Measurements from ENCODE around the gene RAD52.

The RAD52 gene

DNA sequence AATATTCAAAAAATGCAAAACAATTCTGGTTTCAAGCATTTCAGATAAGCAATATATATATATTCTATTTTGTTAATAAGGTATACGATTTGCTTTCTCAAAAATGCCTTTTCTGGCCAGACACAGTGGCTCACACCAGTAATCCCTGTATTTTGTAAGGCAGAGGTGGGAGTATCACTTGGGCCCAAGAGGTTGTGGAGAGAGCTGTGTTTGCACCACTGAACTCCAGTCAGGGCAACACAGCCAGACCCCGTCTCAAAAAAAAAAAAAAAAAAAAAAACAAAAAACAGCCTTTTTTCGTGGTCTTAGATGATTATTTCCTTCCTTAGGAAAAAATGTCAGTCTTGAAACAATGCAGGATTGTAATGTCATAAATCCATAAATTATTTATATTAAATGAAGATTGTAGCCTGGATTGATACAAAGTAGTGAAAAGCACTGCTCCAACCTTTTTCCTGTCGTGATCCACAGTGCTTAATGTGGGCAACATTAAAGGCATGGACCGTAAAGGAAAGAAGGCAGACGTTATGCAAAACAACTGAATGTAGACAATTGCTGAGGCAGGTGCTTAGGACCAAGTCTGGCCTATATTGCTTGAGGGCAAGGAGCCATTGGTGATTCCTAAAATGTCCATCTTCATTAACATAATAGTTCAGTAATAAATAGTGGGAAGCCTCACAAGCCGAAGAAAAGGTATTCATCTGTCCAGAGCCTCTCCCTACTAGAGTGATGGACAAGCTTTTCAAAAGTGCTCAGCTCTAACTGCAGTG, 36.8 kb downstream of the RAD52 start:
- no peak for DNase-seq

DNA sequence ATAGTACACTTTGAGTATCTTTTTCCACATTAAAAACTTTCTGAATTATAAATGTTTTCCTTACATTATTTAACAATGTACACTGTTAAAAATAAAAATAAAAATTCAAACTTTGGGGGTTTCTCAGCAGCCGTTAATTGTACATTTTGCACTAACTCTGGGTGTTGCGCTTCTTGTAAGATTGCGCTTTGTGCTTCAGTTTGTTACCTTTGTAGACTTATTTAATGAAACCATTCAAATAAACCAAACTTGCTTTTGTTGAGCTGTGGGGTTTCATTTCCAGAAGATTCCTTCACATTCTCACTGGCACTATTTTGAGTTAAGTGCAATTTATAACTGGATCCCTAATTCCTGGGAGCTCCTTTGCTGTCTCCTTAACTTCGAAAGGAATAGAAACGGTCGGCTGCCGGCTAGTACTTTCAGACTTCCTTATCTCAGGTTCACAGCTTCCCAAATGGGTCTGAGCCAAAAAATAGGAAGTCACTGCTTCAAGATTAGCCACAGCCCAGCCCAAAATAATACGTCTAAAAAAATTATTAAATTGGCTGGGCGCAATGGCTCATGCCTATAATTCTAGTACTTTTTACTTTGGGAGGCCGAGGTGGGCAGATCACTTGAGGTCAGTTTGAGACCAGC, 38.2 kb downstream of the RAD52 start:
- no peak for DNase-seq

DNA sequence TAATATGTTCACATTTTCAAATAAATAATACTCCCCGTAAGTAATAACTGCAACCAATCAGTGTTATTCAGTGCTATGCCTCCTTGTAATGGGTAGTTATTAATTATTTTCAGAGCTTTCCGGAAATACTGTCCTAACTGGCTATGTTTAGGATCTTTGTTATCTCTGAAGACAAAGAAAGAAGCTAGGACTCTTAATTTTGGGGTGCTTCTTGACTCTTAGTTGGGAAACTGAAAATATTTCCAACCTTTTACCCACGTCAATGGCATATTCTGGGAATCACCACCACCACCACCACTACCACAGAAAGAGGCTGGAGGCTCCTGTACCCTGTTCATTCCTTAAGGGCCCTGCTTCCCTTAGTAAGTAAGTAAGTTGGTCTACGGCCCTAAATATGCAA, 39.1 kb downstream of the RAD52 start:
- no peak for DNase-seq

DNA sequence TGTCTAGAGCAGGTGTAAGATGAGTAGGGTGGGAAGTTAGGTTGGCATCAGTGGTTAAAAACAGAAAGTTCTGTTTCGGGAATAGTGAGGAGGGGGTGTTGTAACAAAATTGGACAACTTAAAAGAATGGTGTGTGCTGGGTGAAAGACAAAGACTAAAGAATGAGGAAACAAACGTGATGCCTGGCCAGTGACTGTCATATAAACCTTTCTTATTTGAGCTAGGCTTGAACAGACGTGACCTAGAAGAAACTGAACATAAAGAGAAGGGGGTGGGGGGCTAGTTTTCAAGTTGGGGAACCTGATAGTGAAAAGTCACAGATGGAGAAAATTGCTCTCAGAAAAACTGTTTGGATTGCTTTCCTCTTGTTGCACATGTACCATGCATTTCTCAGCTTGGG, 39.6 kb downstream of the RAD52 start:
- no peak for DNase-seq

DNA sequence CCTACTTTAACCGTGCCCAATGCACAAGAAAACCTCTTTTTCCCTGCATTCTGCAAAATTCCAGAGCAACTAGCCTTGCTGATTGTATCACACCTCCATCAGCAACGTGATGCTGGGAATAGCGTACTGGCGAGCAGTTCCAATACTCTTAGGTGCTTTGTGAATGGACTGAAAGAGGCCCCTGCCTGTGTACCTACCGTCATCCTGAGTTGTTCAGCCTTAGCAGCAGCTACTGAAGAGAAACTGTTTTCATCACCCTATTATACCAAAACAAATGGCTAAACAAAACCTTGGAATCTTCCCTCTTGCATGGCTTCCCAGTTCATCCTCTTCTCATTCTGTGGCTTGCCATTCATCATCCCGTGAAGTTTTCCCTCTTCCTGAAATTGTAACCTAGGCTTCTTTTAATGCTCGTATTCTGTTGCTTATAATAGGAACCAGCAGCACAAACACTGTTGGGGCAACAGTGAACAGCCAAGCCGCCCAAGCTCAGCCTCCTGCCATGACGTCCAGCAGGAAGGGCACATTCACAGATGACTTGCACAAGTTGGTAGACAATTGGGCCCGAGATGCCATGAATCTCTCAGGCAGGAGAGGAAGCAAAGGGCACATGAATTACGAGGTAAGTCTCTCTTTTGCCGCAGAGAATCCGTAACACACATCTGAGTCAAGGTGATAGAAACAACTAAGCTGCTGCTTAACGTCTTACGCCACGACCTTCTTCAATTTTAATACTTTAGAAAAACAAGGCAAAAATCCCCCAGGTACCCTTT, 41.9 kb downstream of the RAD52 start:
- DNase-seq = no peak

DNA sequence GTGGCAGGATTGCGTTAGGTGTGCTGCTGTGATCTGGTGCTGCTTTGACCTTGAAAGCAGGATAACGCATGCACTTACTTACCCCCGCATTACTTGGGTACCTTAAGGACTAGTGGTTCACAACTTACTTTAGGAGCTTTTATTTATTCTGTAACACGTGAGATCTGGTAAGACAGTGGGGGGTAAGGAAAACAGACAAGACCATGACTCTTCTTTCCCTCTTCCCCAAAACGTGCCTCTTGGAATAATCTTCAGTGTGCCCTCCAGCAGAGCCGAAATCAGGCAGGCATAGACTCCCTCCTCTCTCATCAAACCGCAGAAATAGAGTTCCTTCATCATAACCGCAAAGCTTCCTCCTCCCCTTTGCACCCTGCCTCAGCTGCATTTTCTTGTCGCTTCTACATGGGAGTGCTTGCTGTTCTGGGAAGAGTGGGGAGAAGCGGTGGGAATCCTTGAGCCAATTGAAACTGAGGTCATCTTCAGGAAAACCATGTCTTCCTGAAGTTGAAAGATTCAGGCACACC, 43.4 kb downstream of the RAD52 start:
- no peak for DNase-seq

DNA sequence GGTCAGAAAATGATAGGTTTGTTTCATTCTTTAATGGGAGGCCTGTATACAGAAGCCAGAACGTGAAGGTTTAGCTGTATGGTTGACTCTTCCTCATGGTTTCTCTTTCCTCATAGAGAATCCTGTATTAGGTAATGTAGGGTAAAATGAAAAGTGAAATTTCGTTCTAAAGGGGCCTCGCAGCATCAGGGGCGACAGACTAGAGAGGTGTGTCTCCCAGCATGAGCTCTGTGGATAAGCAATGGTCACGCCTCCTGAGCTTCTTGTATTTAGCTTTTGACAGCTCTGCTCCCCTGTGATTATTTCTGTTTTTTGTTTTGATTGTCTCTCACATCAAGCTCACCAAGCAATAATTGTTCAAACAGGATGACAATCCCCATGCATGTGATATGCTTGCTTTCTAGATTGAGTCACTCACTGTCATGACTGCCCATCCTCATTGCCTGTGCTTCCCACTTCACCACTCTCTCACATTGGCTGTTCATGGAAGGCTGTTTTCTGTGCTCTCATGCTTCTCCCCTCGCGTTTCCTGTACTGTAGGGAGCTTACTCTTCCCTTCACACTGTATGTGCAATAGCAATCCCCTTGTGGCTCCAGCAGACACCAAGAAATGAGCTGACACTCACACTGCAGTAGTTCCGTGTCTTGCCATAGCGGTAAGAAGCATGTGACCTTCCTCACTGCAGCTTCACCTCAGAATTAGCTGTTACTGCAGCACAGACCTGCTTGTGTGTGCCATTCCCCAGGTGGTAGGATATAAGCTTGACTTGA, 44.0 kb downstream of the RAD52 start:
- DNase-seq = no peak

DNA sequence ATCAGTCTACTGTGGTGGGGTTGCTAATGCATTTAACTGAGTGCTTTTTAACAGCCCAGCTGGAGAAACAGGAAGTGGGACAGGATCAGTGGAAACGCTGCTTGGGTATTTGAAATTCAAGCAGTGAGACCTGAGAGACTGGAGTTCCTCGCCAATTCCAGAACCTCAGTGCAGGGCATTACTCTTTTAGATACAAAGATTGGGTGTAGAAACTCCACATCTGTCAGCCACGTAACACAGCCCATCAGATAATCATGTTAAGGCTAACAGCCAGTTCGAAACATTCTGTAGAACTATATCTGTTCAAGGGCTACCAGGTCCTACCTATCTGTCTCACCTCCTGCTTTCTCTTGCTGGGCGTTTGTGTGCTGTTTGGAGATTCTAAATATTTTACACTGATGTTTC, 45.5 kb downstream of the RAD52 start:
- DNase-seq = no peak

DNA sequence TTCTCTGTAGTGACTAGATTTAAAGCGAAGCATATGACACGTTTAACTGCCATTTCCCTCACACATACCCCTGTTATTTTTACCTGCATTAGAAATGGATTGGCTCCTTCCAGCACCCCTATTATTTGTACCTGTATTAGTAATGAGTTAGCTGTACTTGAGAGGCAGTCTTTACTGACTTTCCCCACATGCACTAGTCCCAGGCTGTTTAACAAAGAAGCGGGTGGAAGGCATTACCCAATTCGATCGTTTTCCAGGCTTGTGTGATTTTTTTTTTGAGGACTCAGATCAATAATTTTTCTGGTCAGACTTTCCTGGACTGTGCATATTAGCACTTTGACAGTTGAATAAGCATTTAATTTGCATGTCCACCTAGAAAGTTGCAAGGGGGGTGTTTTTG, 46.4 kb downstream of the RAD52 start:
- DNase-seq = no peak

DNA sequence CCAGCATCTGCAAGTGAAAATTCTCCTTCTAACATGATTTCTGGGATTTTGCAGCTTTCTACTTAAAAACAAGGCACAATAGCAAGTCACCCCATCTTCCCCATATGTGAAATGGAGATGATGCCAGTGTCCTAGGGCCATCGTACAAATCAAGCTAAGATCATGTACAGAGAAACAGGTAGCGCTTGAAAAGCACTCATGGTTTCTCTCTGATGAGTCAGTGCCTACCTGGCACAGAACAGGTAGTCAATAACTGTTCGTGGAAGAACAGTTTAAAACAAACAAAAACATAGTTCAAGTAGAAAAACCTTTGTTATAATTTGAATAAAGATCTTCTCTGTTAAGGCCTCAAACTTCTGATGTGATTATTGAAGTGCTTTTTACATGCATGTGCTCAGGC, 46.9 kb downstream of the RAD52 start:
- no peak for DNase-seq

DNA sequence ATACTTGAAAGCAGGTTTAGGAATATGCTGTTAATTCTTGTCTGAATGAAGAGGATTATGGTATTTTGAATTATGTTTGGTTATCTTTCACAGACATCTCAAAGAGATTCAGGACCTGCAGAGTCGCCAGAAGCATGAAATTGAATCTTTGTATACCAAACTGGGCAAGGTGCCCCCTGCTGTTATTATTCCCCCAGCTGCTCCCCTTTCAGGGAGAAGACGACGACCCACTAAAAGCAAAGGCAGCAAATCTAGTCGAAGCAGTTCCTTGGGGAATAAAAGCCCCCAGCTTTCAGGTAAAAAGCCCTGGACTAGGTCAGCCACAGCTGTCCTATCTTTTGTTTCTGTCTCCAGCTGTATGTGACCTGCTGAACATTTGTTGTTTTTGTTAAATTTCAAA, 52.1 kb downstream of the RAD52 start:
- no peak for DNase-seq

DNA sequence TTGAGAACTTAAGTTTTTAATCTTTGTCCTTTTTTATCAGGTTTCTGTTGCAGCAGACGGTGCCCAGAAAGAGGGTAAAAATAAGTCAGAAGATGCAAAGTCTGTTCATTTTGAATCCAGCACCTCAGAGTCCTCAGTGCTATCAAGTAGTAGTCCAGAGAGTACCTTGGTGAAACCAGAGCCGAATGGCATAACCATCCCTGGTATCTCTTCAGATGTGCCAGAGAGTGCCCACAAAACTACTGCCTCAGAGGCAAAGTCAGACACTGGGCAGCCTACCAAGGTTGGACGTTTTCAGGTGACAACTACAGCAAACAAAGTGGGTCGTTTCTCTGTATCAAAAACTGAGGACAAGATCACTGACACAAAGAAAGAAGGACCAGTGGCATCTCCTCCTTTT, 53.5 kb downstream of the RAD52 start:
- no peak for DNase-seq

DNA sequence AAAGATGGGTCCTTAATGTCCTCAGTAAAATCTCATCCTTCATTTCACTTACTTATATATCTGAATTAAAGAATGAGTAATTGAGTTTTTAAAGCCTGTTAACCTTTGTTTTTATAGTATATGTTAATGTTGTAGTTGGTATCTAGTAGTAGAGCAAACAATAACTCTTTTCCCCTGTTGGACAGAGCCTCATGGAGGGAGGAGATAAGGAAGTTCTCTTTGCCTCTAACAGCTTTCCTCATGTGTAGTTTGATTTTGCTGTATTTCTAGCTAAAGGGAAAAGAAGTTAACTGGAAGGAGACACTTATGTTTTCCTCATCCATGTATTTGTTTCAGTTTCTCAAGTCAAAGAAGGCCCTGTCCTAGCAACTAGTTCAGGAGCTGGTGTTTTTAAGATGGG, 55.3 kb downstream of the RAD52 start:
- DNase-seq = no peak

DNA sequence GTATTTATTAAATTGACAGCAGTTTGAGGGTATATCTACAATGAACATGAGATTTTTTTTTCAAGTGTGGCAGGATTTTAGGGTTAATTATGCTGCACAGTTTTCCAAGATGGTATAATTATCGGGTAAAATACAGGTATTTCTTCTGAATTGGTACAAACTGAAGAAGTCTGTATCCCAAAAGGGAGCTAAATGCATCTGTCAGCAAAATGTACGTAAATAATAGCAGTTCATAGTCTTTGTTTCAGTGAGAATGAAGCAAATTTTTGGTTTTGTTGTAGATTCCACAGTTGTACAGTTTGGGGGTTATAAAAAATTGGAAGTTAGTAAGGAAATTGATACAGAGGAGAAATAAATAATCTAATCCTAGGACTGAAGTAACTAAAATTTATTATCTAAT, 63.3 kb downstream of the RAD52 start:
- no peak for DNase-seq

DNA sequence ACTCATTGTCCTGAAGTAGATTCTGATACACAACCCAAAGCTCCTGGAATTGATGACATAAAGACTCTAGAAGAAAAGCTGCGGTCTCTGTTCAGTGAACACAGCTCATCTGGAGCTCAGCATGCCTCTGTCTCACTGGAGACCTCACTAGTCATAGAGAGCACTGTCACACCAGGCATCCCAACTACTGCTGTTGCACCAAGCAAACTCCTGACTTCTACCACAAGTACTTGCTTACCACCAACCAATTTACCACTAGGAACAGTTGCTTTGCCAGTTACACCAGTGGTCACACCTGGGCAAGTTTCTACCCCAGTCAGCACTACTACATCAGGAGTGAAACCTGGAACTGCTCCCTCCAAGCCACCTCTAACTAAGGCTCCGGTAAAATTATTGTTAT, 63.8 kb downstream of the RAD52 start:
- no peak for DNase-seq

DNA sequence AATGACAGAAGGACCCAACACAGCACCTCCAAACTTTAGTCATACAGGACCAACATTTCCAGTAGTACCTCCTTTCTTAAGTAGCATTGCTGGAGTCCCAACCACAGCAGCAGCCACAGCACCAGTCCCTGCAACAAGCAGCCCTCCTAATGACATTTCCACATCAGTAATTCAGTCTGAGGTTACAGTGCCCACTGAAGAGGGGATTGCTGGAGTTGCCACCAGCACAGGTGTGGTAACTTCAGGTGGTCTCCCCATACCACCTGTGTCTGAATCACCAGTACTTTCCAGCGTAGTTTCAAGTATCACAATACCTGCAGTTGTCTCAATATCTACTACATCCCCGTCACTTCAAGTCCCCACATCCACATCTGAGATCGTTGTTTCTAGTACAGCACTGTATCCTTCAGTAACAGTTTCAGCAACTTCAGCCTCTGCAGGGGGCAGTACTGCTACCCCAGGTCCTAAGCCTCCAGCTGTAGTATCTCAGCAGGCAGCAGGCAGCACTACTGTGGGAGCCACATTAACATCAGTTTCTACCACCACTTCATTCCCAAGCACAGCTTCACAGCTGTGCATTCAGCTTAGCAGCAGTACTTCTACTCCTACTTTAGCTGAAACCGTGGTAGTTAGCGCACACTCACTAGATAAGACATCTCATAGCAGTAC, 64.6 kb downstream of the RAD52 start:
- DNase-seq = no peak

DNA sequence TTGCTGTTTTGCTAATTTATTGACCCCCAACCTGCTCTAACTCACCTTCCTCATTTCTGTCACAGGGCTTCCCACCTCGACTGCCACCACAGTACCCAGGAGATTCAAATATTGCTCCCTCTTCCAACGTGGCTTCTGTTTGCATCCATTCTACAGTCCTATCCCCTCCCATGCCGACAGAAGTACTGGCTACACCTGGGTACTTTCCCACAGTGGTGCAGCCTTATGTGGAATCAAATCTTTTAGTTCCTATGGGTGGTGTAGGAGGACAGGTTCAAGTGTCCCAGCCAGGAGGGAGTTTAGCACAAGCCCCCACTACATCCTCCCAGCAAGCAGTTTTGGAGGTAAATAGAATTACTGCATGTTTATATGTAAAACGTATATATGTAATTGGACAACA, 68.8 kb downstream of the RAD52 start:
- no peak for DNase-seq

DNA sequence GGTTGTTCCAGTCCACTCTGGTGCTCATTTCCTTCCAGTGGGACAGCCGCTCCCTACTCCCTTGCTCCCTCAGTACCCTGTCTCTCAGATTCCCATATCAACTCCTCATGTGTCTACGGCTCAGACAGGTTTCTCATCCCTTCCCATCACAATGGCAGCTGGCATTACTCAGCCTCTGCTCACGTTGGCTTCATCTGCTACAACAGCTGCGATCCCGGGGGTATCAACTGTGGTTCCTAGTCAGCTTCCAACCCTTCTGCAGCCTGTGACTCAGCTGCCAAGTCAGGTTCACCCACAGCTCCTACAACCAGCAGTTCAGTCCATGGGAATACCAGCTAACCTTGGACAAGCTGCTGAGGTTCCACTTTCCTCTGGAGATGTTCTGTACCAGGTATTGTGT, 69.9 kb downstream of the RAD52 start:
- DNase-seq = peak; percentile 41

DNA sequence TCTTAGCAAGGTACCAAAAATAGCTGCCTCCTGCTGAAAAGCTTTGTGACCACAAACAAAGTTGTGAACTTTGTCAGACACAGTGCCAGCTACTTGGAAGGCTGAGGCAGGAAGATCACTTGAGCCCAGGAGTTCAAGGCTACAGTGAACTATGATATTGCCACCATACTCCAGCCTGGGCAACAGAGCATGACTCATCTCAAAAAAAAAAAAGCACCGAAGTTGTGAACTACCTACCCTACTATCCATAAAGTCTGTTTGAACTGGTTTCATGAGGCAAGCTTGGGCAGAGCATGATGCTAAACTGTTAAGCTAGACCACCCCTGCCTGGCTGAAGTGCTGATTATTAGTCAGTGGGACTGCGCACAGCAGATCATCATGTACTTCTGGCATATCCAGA, 75.5 kb downstream of the RAD52 start:
- DNase-seq = no peak

DNA sequence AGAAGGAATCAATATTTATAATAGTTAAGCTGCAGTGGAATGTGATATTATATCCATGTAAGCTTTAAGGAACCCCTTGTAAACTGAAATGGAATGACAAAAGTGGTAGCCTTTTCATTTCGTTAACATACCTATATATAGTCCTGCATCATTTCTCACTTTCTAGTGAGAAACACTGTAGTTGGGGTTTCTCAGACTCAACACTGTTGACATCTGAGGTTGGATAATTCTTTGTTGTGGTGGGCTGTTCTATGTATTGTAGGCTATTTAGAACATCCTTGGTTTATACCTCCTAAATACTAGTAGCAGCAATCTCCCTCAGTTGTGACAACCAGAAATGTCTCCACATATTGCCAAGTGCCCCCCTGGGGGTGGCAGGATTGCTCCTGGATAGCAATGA, 79.1 kb downstream of the RAD52 start:
- DNase-seq = no peak

DNA sequence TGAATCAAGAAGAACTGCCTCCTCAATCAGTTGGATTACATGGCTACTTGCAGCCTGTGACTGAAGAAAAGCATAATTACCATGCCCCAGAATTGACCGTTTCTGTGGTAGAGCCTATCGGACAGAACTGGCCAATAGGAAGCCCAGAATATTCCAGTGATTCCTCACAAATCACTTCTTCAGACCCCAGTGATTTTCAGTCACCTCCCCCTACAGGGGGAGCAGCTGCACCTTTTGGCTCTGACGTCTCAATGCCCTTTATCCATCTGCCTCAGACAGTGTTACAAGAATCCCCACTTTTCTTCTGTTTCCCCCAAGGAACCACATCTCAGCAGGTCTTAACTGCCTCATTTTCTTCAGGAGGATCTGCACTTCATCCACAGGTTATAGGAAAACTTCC, 80.8 kb downstream of the RAD52 start:
- DNase-seq = no peak

DNA sequence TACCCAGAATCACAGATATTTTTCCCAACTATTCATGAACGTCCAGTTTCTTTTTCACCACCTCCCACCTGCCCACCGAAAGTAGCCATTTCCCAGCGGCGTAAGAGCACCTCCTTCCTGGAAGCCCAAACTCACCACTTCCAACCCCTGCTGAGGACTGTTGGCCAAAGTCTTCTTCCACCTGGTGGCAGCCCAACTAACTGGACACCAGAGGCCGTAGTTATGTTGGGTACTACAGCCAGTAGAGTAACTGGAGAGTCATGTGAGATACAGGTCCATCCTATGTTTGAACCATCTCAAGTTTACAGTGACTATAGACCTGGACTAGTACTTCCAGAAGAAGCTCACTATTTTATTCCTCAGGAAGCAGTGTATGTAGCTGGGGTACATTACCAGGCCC, 81.6 kb downstream of the RAD52 start:
- DNase-seq = no peak

DNA sequence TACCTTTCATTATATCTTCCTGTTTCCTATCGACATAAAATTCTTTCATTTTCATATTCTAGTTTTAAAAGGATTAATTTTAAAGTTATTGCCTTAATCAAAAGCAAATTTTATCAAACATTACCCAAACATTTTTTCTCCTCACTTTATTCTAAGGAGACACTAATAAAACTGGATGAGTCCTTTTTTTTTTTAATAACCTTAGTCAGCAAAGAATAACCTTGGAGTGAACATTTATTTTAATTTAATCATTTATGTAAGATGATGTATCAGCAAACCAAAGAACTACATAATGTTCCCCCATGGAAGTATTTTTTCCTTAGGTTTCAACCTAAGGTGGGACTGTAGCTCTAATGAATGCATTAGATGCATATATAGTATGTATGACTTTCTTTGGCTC, 83.9 kb downstream of the RAD52 start:
- no peak for DNase-seq
